ENCODE data around the gene PRICKLE4. TPM values are rescaled to one million over a fixed set of nuclear protein-coding genes. Genes with fewer than 3 reads are reported as not detected.

PRICKLE4 gene
- total and polyA plus RNA-seq, 2 experiments from 2014 or later: 0.48 to 0.66 TPM

- no peaks in the 10 kb centered on the region for H3K36me3 Mint-ChIP-seq (ENCODE audit: low read depth)
- Histone ChIP-seq H3K4me2 (no peak overlapping the region), H4K20me1 (replicated peaks; ENCODE audit: insufficient read depth) (no peaks in the 10 kb centered on the region), H3K4me1 (ENCODE audit: insufficient read depth) (peaks cover 16% of the 10 kb centered on the region), H3K36me3 (ENCODE audit: insufficient read depth) (no peaks in the 10 kb centered on the region), H3K9me2 (ENCODE audit: insufficient read depth) (no peaks in the 10 kb centered on the region), H3K27ac (ENCODE audit: low read depth) (no peak overlapping the region), H3K79me2 (replicated peaks; ENCODE audit: insufficient read depth) (no peaks in the 10 kb centered on the region), H3F3A (replicated peaks; ENCODE audit: low read depth) (peaks cover 11% of the 10 kb centered on the region), H3K27me3 (ENCODE audit: insufficient read depth) (peaks cover 9% of the 10 kb centered on the region), H2AFZ (no peak overlapping the region), H3K4me3 (no peak overlapping the region)
- ATAC-seq (no peak), DNase-seq (ENCODE audit: low spot score) (no peak)
- no peaks in the 10 kb centered on the region for H3K9me3 Mint-ChIP-seq
- H3K27me3 Mint-ChIP-seq (ENCODE audit: insufficient read depth, low read depth, poor library complexity): peaks cover 16% of the 10 kb centered on the region
- peaks cover 20% of the 10 kb centered on the region for H3K4me1 Mint-ChIP-seq
- no peak overlapping the region; the same call in 2 of the 3 replicates for H3K4me3 Mint-ChIP-seq
- TF ChIP-seq NANOG (IDR thresholded peaks at IDR 0.05; ENCODE audit: borderline replicate concordance) (no peak), ZNF331 (CRISPR knock-in tag; IDR thresholded peaks at IDR 0.05; ENCODE audit: low read depth) (no peak), JUNB (IDR thresholded peaks at IDR 0.05; ENCODE audit: unreplicated experiment) (no peak), ZNF462 (CRISPR knock-in tag; IDR thresholded peaks at IDR 0.05) (no peak), EZH2phosphoT487 (IDR thresholded peaks at IDR 0.05; ENCODE audit: unreplicated experiment) (no peak), CREB1 (CRISPR knock-in tag; IDR thresholded peaks at IDR 0.05; ENCODE audit: low read depth) (no peak), POLR2AphosphoS5 (IDR thresholded peaks at IDR 0.05; ENCODE audit: low read depth) (no peak)
- no peak overlapping the region for H3K27ac Mint-ChIP-seq
Measured at GRCh38 chr6:41737591-41738130, 42.9 kb upstream of the PRICKLE4 start.

- no peak overlapping the region for H3K27ac ChIP-seq (ENCODE audit: low read depth)
- H3K27me3 Mint-ChIP-seq (ENCODE audit: insufficient read depth, low read depth, poor library complexity): peaks cover 6% of the 10 kb centered on the region
- no peak for TF ChIP-seq NANOG (IDR thresholded peaks at IDR 0.05; ENCODE audit: borderline replicate concordance)
- TF ChIP-seq REST (IDR thresholded peaks at IDR 0.05; ENCODE audit: unreplicated experiment): no peak
- TF ChIP-seq ZNF331 (CRISPR knock-in tag; IDR thresholded peaks at IDR 0.05; ENCODE audit: low read depth): no peak
- TF ChIP-seq EZH2phosphoT487 (IDR thresholded peaks at IDR 0.05; ENCODE audit: unreplicated experiment): no peak
- TF ChIP-seq CREB1 (CRISPR knock-in tag; IDR thresholded peaks at IDR 0.05; ENCODE audit: low read depth): no peak
- no peak for TF ChIP-seq ETS1 (IDR thresholded peaks at IDR 0.05)
Measured at GRCh38 chr6:41739041-41739440, 41.5 kb upstream of the PRICKLE4 start.

More at GRCh38 chr6:41739041-41739440, 41.5 kb upstream of the PRICKLE4 start:
- DNase-seq (ENCODE audit: low spot score): no peak
- ATAC-seq: no peak
- Mint-ChIP-seq H3K27ac (no peak overlapping the region), H3K9me3 (no peaks in the 10 kb centered on the region), H3K4me1 (peaks cover 15% of the 10 kb centered on the region), H3K36me3 (ENCODE audit: low read depth) (no peaks in the 10 kb centered on the region), H3K4me3 (no peak overlapping the region)
- Histone ChIP-seq H4K20me1 (replicated peaks; ENCODE audit: insufficient read depth) (no peaks in the 10 kb centered on the region), H2AFZ (no peak overlapping the region), H3K27me3 (ENCODE audit: insufficient read depth) (no peaks in the 10 kb centered on the region), H3K36me3 (ENCODE audit: insufficient read depth) (no peaks in the 10 kb centered on the region), H3K9me2 (ENCODE audit: insufficient read depth) (no peaks in the 10 kb centered on the region), H3F3A (replicated peaks; ENCODE audit: low read depth) (no peaks in the 10 kb centered on the region), H3K4me2 (no peak overlapping the region), H3K4me1 (ENCODE audit: insufficient read depth) (peaks cover 7% of the 10 kb centered on the region), H3K4me3 (no peak overlapping the region), H3K79me2 (replicated peaks; ENCODE audit: insufficient read depth) (no peaks in the 10 kb centered on the region)

Measured in GM23338 (cell line).